HG02642 (cell line): Measurements from ENCODE around the gene LTO1.
"Not testable (repeated sequence)": the region's sequence is repeated elsewhere in the genome, so short reads cannot be mapped to it uniquely, and the experiment has no call there.

Experiments used
- ATAC-seq: cut with Tn5 transposase; IDR thresholded peaks from one replicate; pipeline ENCODE4 v1.9.1; 2021; ENCODE audit warnings: mild to moderate bottlenecking; ENCODE audit not compliant: unreplicated experiment, poor library complexity

The LTO1 gene

GRCh38 chr11:69637941-69638871, 36.9 kb downstream of the LTO1 start:
- ATAC-seq, result no peak

GRCh38 chr11:69637198-69637940, 37.8 kb downstream of the LTO1 start:
- ATAC-seq, result no peak

DNA sequence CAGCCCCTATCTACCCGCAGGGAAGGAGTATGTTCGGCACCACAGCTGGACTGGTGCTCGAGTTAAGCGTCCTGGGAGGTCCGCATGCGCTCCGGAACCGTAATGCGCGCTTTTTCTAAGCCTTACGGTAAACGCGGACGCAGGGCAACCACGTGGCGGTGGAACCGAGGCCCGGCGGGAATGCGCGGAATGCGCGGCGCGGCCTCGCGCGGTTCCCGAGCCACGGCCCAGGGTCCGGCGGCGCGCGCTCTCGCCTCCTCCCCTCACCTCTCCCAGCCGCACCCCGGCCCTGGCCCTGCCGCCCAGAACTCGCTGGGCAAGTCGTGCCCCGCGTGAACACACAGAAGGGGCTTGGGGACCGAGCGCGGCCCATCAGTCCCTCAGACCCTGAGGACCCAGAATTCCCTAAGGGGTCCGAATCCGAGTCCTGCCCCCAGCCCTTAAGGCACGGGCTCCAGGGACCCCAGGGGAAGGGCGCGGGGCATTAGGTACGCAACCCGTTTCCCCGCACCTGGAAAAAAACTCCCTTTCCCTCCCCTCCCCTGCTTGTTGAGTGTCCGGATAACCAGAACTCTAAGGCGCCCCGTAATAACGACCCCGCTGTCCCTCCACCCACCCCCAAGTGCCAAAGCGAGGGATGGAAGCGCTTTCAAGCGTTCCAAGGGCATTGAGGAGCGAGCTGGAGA, 38.5 kb downstream of the LTO1 start:
- no peak for ATAC-seq

GRCh38 chr11:69635804-69636511, 39.2 kb downstream of the LTO1 start:
- no peak for ATAC-seq

GRCh38 chr11:69635195-69635594, 40.0 kb downstream of the LTO1 start:
- ATAC-seq, result no peak

DNA sequence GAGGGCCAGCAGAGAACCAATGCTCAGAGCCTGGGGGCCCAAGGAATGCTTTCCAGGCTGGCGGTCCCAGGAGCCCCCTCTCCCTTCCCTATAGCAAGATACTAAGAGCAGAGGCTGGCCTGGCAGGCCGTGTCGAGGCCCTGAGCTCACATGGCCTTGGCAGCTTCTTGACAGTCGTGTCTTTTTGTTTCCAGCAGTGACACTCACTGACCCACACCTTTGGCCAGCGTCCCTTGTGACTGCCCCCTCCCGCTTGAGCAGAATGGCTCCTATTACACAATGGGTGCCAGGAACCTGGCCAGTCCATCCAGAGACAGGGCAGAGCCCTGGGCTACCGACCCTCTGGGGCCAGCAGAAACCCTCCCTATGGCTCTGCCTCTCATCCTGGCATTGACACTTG, 40.6 kb downstream of the LTO1 start:
- ATAC-seq, result no peak

DNA sequence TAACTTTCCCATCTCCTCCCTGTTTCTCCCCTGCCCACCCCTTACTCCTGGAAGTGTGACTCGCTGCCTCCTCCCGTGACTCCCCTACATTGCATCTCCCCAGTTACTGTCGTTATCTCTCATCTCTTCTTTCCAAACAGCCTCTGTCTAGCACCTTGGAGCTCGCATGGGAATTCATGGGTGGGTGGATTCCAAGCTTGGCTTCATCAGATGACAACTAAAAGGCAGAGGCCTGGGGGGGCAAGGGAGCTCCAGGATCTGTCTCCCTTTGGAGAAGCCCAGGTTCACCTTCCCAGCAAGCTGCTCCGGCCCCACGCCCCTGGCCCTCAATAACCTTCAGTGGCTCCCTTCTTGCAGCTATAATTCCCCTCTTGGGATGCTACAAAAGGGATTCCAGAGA, 41.1 kb downstream of the LTO1 start:
- no peak for ATAC-seq

DNA sequence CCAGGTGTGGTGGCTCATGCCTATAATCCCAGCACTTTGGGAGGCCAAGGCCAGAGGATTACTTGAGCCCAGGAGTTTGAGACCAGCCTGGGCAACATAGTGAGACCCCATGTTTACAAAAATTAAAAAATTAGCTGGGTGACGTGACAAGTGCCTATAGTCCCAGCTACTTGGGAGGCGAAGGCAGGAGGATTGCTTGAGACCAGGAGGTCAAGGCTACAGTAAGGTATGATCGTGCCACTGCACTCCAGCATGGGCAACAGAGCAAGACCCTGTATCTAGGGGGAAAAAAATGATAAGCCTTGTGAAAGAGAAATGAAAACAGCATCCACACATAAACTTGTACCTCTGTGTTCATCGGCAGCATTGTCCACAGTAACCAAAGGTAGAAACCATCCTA, 42.3 kb downstream of the LTO1 start:
- no peak for ATAC-seq

DNA sequence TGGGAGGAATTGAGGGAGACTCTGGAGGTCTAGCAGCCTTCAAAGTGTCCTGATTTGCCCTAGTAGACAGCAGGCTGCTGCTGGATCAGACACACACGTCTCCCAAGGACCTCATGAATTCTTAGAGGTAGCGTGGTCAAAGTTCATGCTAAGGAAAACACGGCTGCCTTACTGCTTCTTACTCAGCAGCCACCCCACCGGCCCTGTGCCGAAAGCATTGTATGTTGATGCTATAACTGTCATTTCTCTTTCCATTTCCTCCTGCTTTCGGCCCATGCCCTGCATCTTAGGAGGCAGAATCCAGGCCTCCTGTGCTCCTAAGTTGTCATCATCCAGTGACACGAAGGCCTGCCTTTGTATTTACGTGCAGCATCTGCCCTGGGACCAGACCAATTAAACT, 44.7 kb downstream of the LTO1 start:
- ATAC-seq, result no peak

DNA sequence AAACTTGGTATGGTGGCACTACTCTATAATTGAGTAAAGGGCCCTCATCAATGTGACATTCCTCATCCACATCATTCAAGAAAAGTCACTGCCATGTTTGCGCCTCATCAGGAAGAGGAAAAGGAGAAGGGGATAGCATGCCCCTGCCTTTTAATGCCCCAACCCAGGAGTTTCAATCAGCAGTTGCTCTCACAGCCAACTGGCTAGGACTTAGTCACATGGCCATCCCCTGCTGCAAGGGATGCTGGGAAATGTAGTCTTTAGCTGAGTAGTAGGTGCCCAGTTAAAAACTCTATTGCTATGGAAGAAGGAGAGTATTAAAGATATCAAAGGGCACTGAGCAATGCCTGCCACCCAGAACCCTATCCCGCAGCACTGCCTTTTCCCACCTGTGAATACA, 45.1 kb downstream of the LTO1 start:
- no peak for ATAC-seq

DNA sequence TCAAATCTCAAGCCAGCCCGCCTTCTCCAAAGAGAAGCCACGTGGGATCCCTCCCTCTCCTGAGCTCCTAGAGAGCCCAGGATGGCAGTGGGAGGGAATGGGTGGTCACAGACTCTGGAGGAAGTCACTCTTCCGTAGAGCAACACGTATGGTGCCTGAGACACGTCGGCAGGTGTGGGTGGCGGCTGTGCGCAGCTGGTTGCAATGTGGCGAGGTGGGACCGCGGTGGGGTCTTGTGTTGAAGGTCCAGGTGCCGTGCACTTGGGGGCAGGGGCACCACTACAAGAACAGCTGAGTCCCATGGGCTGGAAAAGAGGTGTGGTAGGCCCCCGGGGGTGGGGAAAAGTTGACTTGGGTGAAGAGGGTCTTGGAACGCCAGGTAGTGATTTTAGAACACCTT, 47.6 kb downstream of the LTO1 start:
- ATAC-seq, result no peak

DNA sequence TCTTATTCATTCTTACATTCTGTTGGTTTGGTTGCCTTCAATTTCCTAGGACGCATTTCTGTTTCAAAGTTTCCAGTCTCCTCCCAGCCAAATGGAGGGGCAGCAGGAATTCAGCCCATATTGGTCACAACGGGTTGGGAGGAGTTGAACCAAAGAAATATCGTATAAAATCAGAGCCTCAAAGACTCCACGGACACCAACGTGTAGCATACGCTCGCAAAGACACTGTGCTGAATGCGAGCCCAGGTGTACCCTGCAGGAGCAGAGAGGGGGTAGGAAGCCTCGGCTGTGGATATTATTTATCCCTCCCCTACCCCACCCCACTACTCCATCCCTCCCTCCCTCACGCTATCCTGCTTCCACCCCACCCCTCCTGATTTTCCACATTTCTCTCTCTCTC, 49.7 kb downstream of the LTO1 start:
- ATAC-seq, result no peak

DNA sequence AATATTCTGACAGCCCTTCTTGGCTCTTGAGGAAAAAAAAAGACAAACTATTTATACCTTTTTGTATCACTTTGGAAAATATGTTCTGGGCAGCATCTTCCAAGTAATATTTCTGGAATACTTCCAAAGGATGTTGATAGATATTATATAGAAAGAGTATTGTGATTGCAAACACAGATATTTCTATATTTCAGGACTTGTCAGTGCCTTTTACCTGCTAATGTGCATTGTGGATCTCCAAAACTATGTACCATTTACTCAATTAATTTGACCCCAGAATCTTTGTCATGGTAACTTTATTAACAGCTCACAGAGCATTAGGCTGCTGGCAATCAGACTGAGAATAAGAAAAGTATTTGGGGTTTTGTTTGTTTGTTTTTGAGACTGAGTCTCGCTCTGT, 50.9 kb downstream of the LTO1 start:
- no peak for ATAC-seq

DNA sequence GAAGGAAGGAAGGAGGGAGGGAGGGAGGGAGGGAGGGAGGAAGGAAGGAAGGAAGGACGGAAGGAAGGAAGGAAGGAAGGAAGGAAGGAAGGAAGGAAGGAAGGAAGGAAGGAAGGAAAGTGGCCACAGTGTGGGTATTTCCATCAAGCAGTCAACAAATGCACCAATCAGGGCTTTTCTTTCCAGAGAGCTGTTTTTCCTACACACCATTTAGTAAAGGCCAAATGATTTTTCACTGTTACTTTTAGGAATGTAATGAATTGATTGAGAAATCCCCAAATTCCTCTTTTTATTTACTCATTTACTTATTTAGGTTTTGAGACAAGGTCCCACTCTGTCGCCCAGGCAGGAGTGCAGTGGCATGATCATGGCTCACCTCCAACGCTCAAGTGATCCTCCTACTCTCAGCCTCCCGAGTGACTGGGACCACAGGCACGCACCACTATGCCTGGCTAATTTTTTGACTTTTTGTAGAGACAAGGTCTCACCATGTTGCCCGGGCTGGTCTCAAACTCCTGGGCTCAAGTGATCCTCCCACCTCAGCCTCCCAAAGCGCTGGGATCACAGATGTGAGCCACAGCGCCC, 53.0 kb downstream of the LTO1 start:
- not testable (repeated sequence) for ATAC-seq

GRCh38 chr11:69620683-69621290, 54.4 kb downstream of the LTO1 start:
- ATAC-seq, result no peak

GRCh38 chr11:69618237-69618636, 56.9 kb downstream of the LTO1 start:
- no peak for ATAC-seq

DNA sequence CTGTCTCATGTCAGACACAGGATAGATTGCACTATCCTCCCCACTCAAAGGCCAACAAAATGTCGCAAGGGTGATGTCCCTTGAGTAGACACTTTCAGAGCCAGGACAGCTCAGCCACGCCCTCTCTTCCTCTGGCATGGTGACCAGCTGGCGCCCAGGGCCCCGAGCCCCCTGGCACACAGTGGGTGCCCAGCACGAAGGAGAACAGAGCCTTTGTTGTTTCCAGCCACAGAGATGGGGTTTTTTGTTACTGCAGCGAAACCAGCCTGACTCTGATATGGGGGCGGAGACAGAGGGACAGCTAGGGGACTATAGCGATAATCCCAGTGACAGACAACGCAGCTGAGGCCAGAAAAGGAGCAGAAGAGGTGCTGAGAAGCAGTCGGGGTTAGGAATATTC, 57.5 kb downstream of the LTO1 start:
- ATAC-seq, result no peak

DNA sequence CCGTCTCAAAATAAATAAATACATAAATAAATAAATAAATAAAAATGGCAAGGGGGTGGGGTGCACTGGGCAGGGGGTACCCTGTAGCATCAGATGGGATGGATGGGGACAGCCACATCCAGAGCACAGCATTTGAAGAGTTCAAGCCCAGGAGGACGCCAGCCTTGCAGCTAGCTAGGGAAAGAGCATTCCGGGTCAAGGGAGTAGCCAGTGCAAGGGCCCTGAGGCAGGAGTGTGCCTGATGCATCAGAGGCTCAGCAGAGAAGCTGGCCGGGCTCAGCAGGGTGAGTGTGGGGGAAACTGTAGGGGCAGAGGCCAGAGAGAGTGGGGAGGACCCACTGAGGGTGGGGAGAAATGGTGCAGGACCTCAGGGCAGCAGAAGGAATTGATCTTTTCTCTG, 57.9 kb downstream of the LTO1 start:
- no peak for ATAC-seq
